A673 (cell line): Measurements from ENCODE around the gene NUB1. TPM values are rescaled to one million over a fixed set of nuclear protein-coding genes. Genes with fewer than 3 reads are reported as not detected.

Experiments used
- BruUV-seq: library from RNA; stranded (reverse); fragments of 400-500 nt; replicated peaks from 2 replicates; lab custom pipeline; 2021; lab: Mats Ljungman, UMichigan
- CTCF ChIA-PET: fragments of 300-600 bp; sonication (Branson Sonifier 250); formaldehyde crosslinking; loops from one replicate; lab custom pipeline; 2022; ENCODE audit warnings: antibody characterized with exemption; lab: Charles Lee
- POLR2A ChIA-PET: fragments of 300-600 bp; sonication (Branson Sonifier 250); formaldehyde crosslinking; loops from one replicate; lab custom pipeline; 2022; ENCODE audit warnings: antibody characterized with exemption; ENCODE audit not compliant: low non-redundant PET; lab: Charles Lee
- DNase-seq: peaks from one replicate; pipeline ENCODE4 v3.0.0-alpha.2; 2015; ENCODE audit warnings: low spot score
- H3K27ac ChIP-seq: fragments of 200-600 bp; sonication (generic); 2 replicates; pipeline ENCODE4 v1.5.1; 2016; ENCODE audit warnings: mixed run types, low read depth, mild to moderate bottlenecking, mixed read lengths, antibody characterized with exemption, low read length; ENCODE audit not compliant: poor library complexity, severe bottlenecking
- H3K27me3 ChIP-seq: fragments of 200-600 bp; sonication (generic); replicated peaks from 2 replicates; pipeline ENCODE4 v1.6.1; 2017; ENCODE audit warnings: mixed run types, low read depth, mild to moderate bottlenecking, mixed read lengths, antibody characterized with exemption, low read length; ENCODE audit not compliant: insufficient read depth, poor library complexity
- H3K36me3 ChIP-seq: fragments of 200-600 bp; sonication (generic); 2 replicates; pipeline ENCODE4 v1.6.1; 2016; ENCODE audit warnings: mixed run types, mild to moderate bottlenecking, mixed read lengths, antibody characterized with exemption, low read length; ENCODE audit not compliant: insufficient read depth, poor library complexity, severe bottlenecking
- H3K4me1 ChIP-seq: fragments of 200-600 bp; sonication (generic); 2 replicates; pipeline ENCODE4 v1.6.1; 2017; ENCODE audit warnings: mixed run types, mild to moderate bottlenecking, mixed read lengths, antibody characterized with exemption, low read length; ENCODE audit not compliant: insufficient read depth, poor library complexity, severe bottlenecking
- H3K4me3 ChIP-seq: fragments of 200-600 bp; sonication (generic); 2 replicates; pipeline ENCODE4 v1.5.1; 2016; ENCODE audit warnings: low read depth, mixed run types, mild to moderate bottlenecking, mixed read lengths, low read length; ENCODE audit not compliant: poor library complexity, severe bottlenecking
- H3K9me3 ChIP-seq: fragments of 200-600 bp; sonication (generic); 2 replicates; pipeline ENCODE4 v1.6.1; 2016; ENCODE audit warnings: mixed run types, low read depth, mild to moderate bottlenecking, mixed read lengths, antibody characterized with exemption, low read length; ENCODE audit not compliant: poor library complexity, severe bottlenecking
- CTCF ChIP-seq: fragments of 300-800, 200-600 bp; sonication (generic); conservative IDR thresholded peaks from 2 replicates; pipeline ENCODE4 v1.5.1; 2017; ENCODE audit warnings: low read depth, mild to moderate bottlenecking, antibody characterized with exemption, low read length, moderate library complexity, mixed read lengths
- EZH2 ChIP-seq: fragments of 200-600 bp; sonication (generic); IDR thresholded peaks from 2 replicates; pipeline ENCODE4 v1.6.1; 2017; ENCODE audit warnings: borderline replicate concordance, low read depth, mild to moderate bottlenecking, mixed read lengths, antibody characterized with exemption, low read length; ENCODE audit not compliant: poor library complexity, severe bottlenecking
- intact Hi-C: fragments of 100-400 bp; cut with micrococcal nuclease; formaldehyde crosslinking; loops from one replicate; pipeline ENCODE4 v1.10.0; 2022; ENCODE audit not compliant: unreplicated experiment
- total RNA-seq: library from RNA; stranded (reverse); gene quantifications from 2 replicates; pipeline ENCODE4 v1.2.3, GENCODE V29; 2021

The NUB1 gene
- total RNA-seq, 1 experiment from 2014 or later: 36.9 TPM

GRCh38 chr7:151296202-151296992 lies 45.2 kb upstream of the NUB1 start:
- Histone ChIP-seq H3K4me3 (no peak overlapping the region), H3K9me3 (peaks cover 5% of the 10 kb centered on the region), H3K27ac (no peak overlapping the region), H3K36me3 (no peaks in the 10 kb centered on the region), H3K4me1 (no peaks in the 10 kb centered on the region), H3K27me3 (peaks cover 11% of the 10 kb centered on the region)
- ChIA-PET POLR2A (no interaction called here), CTCF (no interaction called here)
- TF ChIP-seq CTCF (no peak), EZH2 (no peak)
- no TSS peak for BruUV-seq
- intact Hi-C loops: no loop called here
- no peak for DNase-seq

- H3K4me1 ChIP-seq: no peaks in the 10 kb centered on the region
- intact Hi-C loops: no loop called here
- H3K4me3 ChIP-seq: no peak overlapping the region
- no peak for DNase-seq
- ChIA-PET CTCF (no interaction called here), POLR2A (no interaction called here)
- no peak overlapping the region for H3K27ac ChIP-seq
- peaks cover 5% of the 10 kb centered on the region for H3K9me3 ChIP-seq
- H3K27me3 ChIP-seq: peaks cover 11% of the 10 kb centered on the region
- no peak for TF ChIP-seq EZH2
- no TSS peak for BruUV-seq
- H3K36me3 ChIP-seq: no peaks in the 10 kb centered on the region
These were observed 42.8 kb upstream of the NUB1 start for GRCh38 chr7:151298765-151299164.

GRCh38 chr7:151299530-151299929 lies 42.1 kb upstream of the NUB1 start:
- DNase-seq: no peak
- ChIA-PET CTCF (no interaction called here), POLR2A (no interaction called here)

More at GRCh38 chr7:151299530-151299929, 42.1 kb upstream of the NUB1 start:
- peaks cover 5% of the 10 kb centered on the region for H3K27me3 ChIP-seq
- H3K4me1 ChIP-seq: no peaks in the 10 kb centered on the region
- no peak overlapping the region for H3K4me3 ChIP-seq
- no peak overlapping the region for H3K27ac ChIP-seq
- no peak for TF ChIP-seq EZH2
- TF ChIP-seq CTCF: no peak
- BruUV-seq: no TSS peak
- peaks cover 5% of the 10 kb centered on the region for H3K9me3 ChIP-seq
- H3K36me3 ChIP-seq: no peaks in the 10 kb centered on the region
- intact Hi-C loops: no loop called here
